Endometrial microvascular endothelial cells (primary cell): ENCODE measurements around the gene STMN1. TPM values are rescaled to one million over a fixed set of nuclear protein-coding genes. Genes with fewer than 3 reads are reported as not detected.
"Not testable (repeated sequence)": the region's sequence is repeated elsewhere in the genome, so short reads cannot be mapped to it uniquely, and the experiment has no call there.

ENCODE experiments used
- in situ Hi-C: cut with HindIII; loops from 2 replicates; pipeline ENCODE4 v1.10.0; 2017; ENCODE audit warnings: low sequenced_read_pairs, low pct_unique_long_range_greater_than_20kb; ENCODE audit errors: inconsistent ontology term
- total RNA-seq: library from RNA; depleted of rRNA; stranded (reverse); fragments of >200 nt; gene quantifications from one replicate; pipeline ENCODE4 v1.2.3, GENCODE V29; 2015; ENCODE audit errors: inconsistent ontology term

Gene STMN1
- 92.3 TPM for total RNA-seq

- in situ Hi-C loops = no loop called here
These were observed at the start of gene STMN1 for GRCh38 chr1:25905680-25906643. Gene STMN1 (minus strand): TSS chr1:25906419. CDS start chr1:25904676, 1,743 bp downstream.

DNA sequence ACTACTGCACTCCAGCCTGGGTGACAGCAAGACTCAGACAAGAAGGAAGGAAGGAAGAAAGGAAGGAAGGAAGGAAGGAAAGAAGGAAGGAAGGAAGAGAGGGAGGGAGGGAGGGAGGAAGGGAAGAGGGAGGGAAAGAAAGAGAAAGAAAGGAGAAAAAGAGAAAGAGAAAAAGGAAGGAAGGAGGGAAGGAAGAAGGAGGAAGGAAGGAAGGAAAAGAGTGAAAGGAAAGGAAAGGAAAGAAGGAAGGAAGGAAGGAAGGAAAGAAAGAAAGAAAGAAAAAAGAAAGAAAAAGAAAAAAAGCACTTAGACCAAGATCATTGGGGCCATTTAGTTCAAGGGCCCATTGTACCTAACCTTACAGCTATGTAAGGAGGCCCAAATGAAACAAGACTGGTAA lies 49.3 kb upstream of the STMN1 start:
- in situ Hi-C loops = no loop called here

- in situ Hi-C loops = no loop called here
These were observed 48.2 kb upstream of the STMN1 start for GRCh38 chr1:25954282-25954938.

GRCh38 chr1:25952841-25953401 lies 46.7 kb upstream of the STMN1 start:
- in situ Hi-C loops = no loop called here

GRCh38 chr1:25948641-25949040 lies 42.4 kb upstream of the STMN1 start:
- in situ Hi-C loops = no loop called here

DNA sequence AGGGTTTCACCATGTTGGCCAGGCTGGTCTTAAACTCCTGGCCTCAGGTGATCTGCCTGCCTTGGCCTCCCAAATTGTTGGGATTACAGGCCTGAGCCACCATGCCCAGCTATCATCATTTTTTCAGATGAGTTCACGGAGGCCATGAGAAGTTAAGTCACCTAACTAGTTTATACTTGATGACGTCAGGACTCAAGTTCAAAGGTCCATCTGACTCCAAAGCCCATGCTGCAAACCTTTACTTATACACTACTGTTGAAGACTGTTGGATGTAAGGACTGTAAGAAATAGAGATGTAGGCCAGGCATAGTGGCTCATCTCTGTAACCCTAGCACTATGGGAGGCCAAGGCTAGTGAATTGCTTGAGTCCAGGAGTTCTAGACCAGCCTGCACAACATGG lies 40.8 kb upstream of the STMN1 start:
- in situ Hi-C loops = no loop called here

DNA sequence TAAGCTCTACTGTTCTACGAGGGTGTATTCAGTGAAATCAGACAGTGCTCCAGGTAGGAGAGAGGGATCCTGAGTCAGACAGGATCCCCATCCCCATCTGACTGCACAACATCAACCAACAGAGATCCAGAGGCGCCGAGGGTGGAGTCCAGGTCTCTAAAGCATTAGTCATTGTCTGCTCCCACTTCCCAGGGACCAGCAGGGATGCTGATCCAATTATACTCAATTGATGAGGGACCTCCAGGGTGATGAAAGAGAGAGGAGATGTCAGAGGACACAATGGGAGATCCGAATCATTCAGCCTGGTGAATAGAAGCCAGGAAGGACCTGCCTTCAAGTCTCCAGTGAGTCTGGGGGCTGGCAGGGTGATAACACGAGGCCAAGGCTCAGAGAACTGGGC lies 39.5 kb upstream of the STMN1 start:
- in situ Hi-C loops = no loop called here

GRCh38 chr1:25944986-25945385 lies 38.8 kb upstream of the STMN1 start:
- in situ Hi-C loops = no loop called here

DNA sequence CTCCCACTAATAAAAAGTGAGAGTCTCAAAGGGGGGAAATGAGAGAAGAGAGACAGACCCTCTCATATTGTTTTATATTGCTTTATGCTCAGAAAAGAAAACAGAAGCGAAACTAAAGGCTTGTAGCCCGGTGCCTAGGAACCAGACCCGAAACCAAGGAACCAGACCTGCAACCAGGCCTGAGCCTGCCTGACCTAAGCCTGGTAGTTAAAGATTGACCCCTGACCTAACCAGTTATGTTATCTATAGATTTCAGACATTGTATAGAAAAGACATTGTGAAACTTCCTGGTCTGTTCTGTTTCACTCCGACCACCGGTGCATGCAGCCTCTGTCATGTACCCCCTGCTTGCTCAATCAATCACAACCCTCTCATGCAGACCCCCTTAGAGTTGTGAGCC lies 37.3 kb upstream of the STMN1 start:
- in situ Hi-C loops = not testable (repeated sequence)

GRCh38 chr1:25936947-25937346 lies 30.7 kb upstream of the STMN1 start:
- in situ Hi-C loops = no loop called here

DNA sequence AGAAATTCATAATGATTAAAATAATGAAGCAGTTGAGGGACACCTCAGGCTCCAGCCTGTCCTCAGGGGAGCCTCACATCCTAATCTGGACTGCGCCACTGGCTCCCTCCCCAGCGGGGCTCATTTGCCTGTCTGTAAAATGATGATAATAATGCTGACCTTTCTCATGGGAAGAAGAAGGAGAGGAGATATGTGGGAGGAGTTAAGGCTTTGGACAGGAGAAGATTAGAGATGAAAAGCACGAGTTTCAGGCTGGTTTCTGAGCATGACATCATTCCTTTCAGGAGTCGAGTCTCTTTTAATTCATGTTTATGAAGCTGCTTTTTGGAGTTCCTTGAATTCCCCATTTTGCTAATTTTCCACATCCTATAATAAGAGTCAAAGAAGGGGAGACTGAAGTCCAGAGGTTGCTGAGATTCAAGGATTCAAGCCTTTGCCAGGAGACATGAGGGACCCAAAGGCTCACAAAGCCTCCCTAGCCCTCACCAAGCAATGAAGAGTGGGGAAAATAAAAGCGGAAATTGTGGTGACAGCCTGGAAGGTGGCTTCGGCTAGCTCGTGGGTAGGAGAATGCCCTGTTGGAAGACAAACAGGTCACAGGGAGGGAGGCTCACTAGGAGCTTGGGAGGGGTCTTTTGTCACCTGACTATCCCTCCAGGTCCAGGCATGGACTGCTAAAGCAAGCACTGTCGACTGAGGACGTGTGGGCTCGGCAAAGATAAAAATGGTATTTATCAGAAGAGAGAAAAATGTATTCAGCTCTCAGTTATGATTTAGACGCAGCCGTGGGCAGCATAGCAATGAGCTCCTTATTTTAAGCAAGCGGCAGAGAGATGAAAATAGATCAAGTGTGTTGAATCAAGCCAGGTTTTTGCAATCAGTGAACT lies 27.5 kb upstream of the STMN1 start:
- in situ Hi-C loops = no loop called here

- in situ Hi-C loops = not testable (repeated sequence)
These were observed 26.7 kb upstream of the STMN1 start for GRCh38 chr1:25932811-25933400.

- in situ Hi-C loops = no loop called here
These were observed 26.1 kb upstream of the STMN1 start for GRCh38 chr1:25932321-25932720.

- in situ Hi-C loops = no loop called here
These were observed 22.8 kb upstream of the STMN1 start for GRCh38 chr1:25929016-25929415.

GRCh38 chr1:25927521-25928265 lies 21.5 kb upstream of the STMN1 start:
- in situ Hi-C loops = no loop called here

DNA sequence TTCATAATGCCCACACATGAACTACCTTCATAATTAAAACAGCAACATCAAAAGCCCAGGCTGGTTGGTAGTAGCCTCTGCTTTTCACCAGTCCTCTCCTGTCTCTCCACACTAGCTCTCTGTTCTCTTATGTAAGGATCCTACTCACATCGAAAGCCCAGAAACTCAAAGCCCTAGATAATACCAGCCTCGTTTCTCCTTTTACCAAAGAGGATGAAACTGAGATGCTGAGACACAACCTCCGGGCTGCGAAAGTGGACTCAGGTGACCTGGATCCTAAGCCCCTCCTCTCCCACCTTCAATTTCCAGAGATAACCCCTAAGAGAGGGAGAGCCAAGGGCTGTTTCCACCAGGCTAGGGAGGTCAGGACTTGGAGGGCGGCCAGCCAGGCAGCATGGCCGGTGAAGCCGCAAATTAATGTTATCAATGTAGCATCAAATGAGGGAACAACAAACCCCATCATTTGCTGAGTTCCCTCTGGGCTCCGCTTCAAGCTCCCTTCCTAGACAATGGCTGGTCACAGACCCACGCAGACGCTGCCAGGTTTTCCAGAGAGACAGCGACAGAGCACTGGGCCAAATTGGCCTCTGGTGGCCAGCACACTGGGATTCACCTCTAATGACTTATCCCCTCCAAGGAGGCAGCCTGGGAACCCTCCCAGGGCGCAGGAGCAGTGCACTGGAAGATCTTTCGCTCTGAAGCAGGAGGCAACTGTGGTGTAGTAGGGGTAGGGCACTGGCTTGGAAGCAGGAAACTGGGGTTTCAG lies 20.7 kb upstream of the STMN1 start:
- in situ Hi-C loops = no loop called here

DNA sequence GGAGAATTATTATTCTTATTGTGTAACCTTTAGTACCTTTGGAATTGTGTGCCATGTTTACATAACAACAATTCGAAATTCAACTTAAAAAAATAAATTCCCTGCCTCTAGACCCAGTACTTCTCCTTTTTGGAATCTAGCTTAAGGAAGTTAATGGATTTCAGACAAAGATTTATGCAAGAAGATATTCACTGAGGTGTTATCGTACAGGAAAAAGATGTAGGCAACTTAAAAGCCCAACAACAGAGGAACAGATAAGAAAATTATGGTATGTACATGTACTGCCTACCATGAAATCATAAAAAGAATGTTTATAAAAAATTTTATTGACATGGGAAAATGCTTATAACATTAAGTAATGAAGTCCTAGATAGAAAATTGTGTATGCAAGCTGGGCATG lies 18.2 kb upstream of the STMN1 start:
- in situ Hi-C loops = no loop called here
